HG03159 (cell line): ENCODE results near the gene GSK3A.

Experiments used
- ATAC-seq: cut with Tn5 transposase; IDR thresholded peaks from one replicate; pipeline ENCODE4 v1.9.1; 2021; ENCODE audit warnings: mild to moderate bottlenecking, moderate library complexity; ENCODE audit not compliant: unreplicated experiment

Gene GSK3A

GRCh38 chr19:42281146-42281826 lies 38.9 kb upstream of the GSK3A start:
- ATAC-seq = no peak

- no peak for ATAC-seq
Observed at GRCh38 chr19:42280815-42281145, 38.4 kb upstream of the GSK3A start.

DNA sequence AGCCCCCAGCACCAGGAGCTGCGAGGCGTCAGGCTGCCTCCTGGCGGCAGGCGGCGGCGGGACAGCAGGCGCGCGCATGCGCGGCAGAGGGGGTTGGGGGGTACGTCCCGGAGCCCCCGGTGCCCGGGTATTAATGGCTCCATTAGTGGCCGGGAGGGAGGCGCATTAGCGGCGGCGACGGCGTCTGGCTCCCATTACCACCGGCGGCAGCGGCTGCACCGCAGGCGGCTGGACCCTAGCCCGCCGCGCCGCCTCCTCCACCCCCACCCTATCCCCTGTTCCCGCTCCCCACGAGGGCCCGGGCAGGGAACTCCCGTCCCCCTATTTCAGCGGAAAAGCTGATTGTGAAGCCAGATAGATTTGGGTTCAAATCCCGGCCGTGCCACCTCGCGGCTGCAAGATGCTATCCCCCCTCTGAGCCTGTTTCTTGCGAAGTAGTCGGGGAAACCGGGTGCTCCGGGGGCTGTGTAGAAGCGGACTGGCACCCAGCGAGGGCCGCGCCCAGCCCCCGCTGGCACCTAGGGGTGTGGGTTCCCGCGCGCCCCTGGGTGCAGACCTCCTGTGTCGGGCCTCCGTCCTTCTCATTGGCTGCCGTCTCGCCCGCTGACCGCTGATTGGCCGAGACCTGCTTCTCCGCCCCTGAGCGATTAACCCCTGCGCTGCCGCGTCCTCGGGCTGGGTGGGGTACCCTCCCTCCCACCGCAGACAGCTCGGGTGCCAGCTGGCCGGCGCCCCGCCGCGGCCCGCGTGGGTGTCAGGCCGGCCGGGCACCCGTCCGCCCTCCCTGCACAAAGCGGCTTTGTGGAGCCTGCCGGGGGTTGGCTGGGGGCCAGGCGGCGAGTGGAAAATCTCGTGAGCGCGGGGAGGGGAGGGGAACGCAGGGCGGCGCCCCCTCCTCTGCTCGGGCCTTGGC lies 37.8 kb upstream of the GSK3A start:
- ATAC-seq = peak; percentile 30

DNA sequence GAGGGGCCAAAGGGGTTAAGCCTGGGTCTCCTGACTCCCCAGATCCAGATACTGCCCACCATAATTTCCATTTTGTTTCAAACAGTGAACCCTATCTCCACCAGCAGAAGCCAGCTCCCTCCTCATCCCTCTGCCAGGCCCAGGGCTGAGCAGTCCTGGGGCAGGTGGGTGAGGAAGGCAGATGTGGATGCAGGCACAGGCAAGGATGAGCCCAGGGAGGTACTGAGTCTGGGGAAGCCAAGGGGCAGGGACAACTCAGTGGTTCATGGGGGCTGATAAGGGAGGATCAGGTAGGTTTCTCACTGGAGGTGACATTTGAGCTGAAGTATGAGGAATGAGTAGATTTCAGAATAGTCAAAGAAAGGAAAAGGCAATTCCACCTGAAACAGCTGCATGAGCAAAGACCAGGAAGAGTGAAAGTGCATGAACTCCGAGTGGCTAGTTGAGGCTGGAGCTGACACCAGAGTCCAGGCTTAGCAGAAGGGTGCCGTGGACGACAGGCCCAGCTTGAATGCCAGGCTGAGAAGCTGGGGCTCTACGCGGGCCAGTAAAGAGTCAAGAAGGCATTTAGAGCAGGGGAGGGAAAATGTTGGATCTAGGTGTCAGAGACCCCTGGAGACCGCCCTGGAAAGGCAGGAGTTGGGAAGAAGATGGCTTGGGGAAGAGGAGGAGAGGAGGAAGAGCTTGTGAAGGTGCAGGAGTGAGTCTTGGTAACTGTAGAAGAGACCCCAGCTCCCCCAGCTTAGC lies 36.9 kb upstream of the GSK3A start:
- ATAC-seq = no peak

DNA sequence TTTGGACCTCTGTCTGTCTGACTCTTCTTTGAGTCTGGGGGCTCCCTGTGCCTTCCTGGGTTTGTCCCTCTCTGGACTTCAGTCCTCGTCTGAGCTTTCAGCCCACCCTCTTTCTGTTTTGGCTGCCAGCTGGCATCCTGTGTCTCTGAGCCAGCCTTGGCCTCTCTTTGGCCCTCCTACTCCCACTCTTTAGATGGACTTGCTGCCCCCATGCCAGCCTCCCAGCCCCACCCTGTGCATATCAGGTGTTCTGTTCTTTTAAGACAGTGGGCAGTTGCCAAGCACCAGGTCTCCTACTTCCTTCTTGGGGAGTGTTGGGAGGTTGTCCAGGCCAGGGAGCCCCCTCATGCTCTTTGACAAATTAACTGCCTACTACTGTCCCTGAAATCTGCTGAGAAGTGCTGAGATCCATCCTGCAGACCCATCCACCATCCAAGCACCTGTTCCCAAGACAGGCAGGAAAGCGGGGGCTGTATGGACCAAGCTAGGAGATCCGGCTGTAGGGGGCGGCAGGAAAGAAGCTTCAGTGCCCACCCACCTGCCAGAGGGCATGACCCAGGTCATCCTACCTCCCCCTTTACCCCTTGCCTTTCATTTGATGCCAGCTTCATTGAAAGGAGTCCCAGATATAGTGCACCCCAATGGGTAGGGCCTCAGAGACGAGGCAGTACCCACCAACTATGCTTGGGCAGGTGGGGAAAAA lies 36.2 kb upstream of the GSK3A start:
- no peak for ATAC-seq

DNA sequence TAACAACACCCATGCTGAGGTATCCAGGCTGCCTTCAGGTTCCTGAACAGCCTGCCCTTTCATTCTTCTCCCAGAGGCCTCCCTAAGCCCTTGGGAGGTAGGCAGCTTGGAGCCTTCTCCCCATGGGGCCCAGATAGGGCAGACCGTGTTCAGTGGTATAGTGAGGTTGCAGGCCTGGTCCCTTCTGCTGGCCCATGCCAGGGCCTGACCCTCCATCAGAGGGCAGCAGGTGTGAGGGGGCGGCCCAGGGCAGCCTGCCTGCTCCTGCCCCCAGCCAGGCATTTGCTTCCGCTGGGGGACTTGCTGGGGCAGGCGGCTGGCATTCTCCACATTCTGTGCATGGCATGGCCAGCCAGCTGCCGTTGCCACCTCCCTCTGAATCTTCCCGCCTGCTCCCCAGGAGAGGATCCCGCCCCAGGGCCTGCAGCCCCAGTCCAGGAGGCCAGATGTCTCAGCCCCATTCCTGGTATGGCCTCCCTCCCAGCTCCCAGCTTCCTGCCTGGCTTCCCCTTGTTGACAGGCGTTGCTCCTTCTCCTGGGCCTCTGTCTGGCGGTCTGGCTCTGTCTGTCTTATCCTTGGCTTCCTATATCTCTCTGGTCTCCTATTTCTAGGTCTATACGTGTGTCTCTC lies 35.5 kb upstream of the GSK3A start:
- no peak for ATAC-seq

DNA sequence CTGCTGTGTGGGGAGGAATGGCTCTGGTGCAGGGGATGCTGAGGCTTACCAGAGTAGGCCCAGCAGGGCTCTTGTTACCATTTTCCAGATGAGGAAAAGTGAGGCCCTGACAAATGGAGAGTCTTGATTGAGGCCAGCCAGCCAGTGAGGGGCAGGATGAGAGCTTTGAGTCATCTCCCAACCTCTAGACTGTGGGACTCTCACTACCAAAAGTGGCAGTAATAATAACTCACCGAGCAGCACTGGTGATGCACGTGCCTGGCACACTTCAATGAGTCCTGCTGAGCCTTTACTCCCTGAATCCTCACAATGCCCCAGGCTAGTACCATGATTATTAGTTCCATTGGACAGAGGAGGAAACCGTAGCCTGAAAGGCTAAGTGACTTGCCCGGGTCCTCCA lies 34.4 kb upstream of the GSK3A start:
- no peak for ATAC-seq

DNA sequence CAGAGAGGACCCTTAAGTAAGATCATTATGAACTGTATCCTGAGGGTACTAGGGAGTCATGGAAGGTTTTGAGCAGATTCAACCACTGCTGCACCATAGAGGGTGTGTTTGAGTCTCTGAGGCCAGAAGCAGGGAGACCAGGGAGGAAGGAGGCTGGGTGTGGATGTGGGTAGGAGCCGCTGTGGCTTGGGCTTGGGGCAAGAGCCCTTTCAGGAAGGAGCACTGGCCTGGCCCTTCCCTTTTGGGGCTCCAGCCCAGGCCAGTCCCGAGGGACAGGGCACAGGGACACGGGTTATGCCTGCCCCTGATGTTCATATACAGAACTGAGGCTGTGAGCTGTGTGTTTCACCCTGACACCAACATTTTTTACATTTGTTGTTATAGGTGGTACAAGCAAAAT lies 33.9 kb upstream of the GSK3A start:
- no peak for ATAC-seq

DNA sequence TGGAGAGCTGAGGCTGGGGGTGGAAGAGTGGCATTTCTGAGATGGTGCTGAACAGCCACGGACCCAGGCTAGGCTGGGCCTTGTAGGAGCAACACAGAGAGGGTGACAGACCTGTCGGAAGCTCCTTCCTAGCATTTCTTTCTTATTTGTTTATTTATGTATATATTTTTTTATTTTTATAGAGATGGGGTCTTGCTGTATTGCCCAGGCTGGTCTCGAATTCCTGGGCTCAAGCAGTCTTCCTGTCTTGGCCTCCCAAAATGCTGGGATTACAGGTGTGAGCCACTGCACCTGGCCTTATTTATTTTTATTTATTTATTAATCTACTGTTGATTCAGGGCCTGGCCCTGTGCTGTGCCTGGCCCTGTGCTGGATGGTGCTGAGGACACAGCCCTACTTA lies 33.1 kb upstream of the GSK3A start:
- ATAC-seq = no peak

DNA sequence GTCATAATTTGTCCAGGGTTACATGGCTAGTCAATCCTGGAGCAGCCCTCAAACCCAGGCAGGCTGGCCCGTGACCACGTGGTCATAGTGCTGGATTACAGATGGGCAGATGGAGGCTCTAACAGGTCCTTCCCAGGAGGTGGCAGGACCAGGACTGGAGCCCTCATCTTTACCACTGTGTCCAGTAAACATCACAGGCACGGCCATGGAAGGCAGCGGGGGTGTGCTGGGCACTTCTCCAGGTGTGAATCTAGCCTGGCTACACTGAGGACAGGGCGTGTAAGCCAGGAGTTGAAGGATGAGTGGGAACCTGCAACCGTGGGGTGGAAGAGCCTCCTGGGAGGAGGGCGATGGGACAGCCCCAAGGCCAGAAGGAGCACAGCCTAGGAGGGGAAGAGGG lies 32.7 kb upstream of the GSK3A start:
- ATAC-seq = no peak

- ATAC-seq = no peak
Observed at GRCh38 chr19:42274065-42274682, 31.8 kb upstream of the GSK3A start.

DNA sequence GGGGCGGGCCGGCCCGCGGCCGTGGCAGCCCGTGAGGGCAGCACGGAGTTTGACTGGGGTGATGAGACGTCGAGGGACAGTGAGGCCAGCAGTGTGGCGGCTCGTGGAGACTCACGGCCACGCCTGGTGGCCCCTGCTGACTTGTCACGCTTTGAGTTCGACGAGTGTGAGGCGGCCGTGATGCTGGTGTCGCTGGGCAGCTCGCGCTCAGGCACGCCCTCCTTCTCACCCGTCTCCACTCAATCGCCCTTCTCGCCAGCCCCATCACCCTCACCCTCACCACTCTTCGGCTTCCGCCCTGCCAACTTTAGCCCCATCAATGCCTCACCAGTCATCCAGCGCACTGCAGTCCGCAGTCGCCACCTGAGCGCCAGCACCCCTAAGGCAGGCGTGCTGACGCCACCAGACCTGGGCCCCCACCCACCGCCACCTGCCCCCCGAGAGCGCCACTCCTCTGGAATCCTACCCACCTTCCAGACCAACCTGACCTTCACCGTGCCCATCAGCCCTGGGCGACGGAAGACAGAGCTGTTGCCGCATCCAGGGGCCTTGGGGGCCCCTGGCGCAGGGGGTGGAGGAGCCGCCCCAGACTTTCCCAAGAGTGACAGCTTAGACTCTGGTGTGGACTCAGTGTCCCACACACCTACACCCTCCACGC lies 31.1 kb upstream of the GSK3A start:
- ATAC-seq = no peak

- ATAC-seq = no peak
Observed at GRCh38 chr19:42272989-42273406, 30.6 kb upstream of the GSK3A start.

DNA sequence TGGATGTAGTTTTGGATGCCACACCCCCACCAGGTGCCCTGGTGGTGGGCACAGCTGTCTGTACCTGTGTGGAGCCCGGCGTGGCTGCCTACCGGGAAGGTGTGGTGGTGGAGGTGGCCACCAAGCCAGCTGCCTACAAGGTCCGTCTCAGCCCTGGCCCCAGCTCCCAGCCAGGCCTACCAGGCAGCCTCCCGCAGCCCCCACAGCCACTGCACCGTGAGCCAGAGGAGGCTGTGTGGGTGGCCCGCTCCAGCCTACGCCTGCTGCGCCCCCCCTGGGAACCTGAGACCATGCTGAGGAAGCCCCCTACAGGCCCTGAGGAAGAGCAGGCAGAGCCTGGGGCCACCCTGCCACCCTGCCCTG lies 30.1 kb upstream of the GSK3A start:
- no peak for ATAC-seq

DNA sequence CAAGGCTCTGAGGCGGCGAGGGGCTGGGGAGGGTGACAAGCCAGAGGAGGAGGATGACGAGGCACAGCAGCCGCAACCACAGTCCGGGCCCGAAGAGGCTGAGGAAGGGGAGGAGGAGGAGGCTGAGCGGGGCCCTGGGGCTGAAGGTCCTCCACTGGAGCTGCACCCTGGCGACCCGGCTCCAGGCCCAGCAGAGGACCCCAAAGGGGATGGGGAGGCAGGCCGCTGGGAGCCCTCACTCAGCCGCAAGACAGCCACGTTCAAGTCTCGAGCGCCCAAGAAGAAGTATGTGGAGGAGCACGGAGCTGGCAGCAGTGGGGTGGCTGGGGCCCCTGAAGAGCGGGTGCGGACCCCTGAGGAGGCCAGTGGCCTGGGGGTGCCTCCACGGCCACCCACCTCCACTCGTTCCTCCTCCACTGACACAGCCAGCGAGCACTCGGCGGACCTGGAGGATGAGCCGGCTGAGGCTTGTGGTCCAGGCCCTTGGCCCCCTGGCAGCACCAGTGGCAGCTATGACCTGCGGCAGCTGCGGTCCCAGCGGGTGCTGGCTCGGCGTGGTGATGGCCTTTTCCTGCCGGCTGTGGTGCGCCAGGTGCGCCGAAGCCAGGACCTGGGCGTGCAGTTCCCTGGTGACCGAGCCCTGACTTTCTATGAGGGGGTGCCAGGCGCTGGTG lies 29.6 kb upstream of the GSK3A start:
- no peak for ATAC-seq

- ATAC-seq = no peak
Observed at GRCh38 chr19:42271045-42271419, 28.6 kb upstream of the GSK3A start.

GRCh38 chr19:42270346-42271044 lies 28.1 kb upstream of the GSK3A start:
- no peak for ATAC-seq

GRCh38 chr19:42269478-42270345 lies 27.3 kb upstream of the GSK3A start:
- ATAC-seq = no peak
